HG03520 (cell line): ENCODE data around the gene CEP85.
"Not testable (repeated sequence)": the region's sequence is repeated elsewhere in the genome, so short reads cannot be mapped to it uniquely, and the experiment has no call there.

Experiments used
- ATAC-seq: cut with Tn5 transposase; IDR thresholded peaks from one replicate; pipeline ENCODE4 v1.9.1; 2021; ENCODE audit warnings: mild to moderate bottlenecking, moderate library complexity; ENCODE audit not compliant: unreplicated experiment

The CEP85 gene

DNA sequence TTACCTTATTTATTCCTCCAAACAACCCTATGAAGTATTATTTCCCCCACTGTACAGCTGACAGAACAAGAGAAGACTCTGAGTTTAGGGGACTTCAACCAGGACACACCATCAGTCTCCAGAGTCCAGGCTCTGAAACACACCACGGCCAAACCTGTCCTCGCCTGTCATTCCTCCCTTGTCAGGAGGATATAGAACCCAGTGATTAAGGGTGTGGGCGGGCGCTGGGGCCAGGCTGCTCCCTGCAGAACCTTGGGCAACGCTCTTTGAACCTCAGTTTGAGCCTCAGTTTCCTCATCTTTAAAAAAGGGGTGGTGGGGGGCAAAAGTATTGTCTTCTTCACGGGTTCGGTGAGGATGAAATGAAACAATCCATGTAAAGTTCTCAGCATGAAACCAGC, 9.4 kb upstream of the CEP85 start:
- ATAC-seq, result no peak

DNA sequence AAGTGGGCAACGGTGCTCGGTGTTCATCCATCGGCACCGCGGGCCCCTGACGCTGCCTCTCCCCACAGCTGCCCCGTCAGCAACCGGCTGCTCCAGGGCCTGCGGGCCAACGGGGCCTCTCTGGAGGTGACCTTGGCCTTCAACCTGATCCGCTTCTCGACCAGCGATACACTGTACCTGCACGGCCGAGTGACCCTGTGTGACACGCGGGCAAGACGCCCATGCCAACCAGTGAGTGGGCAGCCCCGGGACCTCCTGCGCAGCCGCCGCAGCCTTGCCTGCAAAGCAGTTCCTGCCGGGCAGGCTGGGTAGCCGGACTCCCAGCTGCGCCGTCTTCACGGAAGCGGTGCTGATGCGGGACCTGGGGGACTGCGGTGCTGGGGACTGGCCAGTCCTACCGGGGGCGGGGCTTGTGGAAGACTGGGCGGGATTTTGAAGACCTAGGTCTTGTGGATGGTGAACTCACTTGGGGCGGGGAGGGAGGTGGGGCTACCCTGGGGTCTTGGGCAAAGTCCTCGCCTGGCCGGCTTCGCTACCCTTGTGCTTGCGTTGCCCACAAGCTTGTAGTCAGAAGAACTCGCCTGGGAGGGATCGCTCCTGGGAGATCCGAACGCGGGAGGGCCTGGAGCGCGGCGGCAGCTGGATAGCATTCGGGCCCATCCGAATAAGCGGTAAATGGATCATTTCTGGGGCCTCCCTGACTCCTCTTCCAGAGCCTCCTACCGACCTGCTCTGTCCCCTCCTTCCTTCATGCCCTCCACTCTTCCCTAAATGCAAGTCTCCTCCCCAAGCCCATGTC, 8.8 kb upstream of the CEP85 start:
- no peak for ATAC-seq

DNA sequence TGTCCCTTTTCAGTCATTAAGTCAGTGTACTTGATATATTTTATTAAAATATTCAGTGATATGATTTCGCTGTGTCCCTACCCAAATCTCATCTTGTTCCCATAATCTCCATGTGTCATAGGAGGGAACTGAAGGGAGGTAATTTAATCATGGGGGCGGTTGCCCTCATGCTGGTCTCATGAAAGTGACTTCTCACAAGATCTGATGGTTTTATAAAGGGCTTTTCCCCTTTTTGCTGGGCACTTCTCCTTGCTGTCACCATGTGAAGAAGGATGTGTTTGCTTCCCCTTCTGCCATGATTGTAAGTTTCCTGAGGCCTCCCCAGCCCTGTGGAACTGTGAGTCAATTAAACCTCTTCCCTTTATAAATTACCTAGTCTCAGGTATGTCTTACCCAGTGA, 3.3 kb upstream of the CEP85 start:
- ATAC-seq, result not testable (repeated sequence)

DNA sequence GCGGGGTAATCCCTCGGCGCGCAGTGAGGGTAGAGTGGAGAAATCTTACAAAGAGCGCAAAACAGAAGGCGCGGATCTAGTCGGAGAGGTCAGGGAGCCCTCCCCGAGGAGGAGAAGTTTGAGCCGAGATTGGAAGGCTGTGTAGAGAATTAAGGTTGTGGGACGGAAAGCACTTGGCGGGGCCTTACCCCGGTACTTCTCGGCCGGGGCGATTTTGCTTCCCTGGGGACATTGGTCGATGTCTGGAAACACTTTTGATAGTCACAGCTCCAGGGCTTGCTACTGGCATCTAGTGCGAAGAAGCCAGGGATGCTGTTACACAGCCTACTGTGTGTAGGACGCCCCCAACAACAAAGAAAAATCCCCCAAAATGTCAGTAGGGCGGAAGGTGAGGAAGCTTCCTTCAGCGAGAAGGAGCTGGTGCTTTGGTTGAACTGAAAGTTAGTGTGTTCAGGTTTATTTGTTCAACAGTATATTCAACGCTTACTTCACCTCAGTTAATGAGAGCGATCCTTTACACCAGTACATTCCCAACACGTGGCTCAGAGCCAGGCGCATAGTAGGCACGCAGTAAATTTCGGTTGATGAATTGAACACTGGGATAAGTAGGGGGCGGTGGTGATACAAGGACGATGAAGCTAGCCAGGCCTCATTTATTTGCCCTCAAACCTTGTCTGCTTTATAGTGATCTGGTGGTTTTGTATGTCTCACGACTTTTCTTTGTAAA, 807 bp downstream of the CEP85 start:
- ATAC-seq, result no peak

DNA sequence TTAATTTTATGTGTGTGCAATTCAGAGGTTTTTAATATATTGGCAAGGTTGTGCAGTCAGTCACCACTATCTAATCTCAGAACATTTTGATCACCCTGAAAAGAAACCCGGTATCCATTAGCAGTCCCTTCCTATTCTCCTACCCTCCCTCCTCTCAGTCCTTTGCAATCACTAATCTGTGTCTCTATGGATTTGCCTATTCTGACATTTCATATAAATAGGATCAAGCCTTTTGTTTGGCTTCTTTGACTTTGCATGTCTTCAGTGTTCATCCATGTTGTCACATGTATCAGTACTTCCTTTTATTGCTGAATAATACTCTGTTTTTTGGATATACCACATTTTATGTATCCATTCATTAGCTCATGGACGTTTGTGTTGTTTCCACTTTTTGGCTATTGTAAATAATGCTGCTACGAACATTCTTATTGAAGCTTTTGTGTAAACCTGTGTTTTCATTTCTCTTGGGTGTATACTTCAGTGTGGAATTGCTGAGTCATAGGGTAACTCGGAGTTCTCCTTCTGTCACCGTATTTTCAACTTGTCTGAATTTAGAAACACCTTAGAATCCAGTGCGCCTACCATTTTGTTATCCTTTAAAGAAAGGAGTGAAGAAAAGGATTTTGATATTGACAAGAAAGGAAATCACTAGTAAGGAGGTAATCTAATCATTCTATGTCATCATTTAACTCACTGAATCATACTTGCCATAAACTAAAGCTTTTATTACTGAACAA, 3.4 kb downstream of the CEP85 start:
- ATAC-seq, result no peak

DNA sequence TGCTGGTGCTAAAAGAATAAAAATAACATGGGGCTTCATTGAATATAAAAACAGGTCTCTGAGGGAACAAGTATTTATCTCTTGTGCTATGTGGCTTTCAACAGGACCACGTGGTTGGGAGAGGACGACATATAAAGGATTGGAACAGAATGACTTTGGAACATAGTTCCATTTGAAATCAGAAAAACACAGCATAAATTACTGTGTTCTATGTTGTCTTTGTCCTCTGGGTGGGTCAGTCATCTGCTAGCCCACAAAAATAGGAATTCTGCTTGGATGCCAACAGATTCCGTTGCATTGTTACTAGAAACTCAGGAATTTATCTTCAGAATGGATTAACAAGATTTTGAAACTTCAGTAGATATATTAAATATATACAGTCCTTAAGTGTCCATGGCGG, 5.9 kb downstream of the CEP85 start:
- no peak for ATAC-seq

DNA sequence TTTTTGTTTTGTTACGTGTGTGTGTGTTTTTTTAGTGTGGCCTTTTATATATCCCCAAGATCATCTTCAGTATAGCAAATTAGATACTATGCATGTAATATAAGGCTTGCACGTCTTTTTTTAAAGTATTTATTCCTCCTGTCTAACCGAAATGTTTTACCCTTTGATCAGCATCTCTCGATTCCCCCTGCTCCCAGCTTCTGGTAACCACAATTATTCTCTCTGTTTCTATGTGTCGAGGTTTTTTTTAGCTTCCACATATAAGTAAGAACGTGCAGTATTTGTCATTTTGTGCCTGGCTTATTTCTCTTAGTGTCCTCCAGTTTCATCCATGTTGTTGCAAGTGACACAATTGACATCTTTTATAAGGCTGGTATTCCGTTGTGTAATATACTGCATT, 18.7 kb downstream of the CEP85 start:
- ATAC-seq, result no peak

DNA sequence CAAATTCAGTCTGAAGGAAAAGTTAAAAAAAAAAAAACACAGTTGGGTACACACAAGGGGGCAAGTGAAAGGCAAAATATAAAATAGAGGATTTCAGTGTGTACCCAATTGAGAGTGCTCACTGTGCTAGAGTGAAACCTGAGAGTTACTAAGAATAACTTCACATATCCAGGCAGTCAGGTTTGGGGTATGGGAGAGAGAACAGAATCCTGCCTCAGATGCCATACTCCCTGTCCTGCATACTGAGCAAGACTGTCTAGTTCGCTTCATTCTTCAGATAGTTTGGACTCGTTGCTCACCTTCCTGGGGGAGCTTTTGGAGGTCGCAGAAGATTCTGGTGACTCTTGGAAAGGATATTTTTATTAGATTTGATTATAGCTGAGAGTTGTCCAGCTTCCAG, 20.4 kb downstream of the CEP85 start:
- ATAC-seq, result no peak

DNA sequence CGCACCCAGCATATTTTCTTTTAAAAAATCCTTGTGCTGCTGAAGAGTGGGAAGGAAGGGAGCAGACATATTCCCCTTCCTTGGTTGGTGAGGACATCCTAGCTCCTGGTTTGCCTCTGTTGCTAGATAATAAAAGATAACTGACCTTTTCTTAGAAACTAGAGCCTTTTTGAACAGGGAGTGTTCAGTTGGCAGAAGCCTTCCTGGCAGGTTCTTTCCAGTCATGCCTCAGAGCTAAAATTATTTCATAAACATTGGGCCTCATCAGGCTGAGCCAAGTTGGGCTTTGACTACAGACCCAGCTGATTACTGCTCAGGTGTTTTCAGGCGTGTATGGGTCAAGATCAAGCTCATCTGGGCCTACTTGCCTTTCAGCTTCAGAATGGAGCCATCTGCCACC, 23.2 kb downstream of the CEP85 start:
- no peak for ATAC-seq

DNA sequence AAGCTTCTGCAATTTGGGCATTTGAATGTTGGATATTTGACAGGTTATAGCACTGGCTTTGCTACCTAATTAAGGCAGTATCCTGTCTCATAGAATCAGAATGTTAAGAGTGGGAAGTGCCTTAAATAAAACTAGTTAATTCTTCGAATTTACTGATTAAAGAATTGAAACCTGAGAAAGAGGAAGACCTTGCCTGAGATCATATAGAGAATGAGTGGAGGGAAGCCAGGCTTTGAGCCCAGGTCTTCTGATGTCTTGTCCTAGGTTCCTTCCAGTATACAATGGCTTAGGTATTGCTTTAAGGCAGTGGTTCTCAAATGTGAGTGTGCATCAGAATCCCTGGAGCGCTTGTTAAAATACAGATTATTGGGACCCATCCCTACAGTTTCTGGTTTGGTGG, 25.0 kb downstream of the CEP85 start:
- no peak for ATAC-seq

DNA sequence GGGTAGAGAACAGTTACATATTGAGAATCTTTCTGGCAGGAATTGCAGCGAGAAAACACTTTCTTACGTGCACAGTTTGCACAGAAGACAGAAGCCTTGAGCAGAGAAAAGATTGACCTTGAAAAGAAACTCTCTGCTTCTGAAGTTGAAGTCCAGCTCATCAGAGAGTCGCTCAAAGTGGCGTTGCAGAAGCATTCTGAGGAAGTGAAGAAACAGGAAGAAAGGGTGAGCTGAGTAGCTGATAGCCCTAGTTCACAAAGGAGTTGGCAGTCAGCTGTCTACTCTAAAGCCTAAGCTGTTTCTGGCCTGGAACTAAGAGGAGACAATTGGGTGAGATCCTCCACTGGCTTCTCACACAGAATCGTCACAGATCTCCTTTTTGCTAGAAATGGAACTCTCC, 25.6 kb downstream of the CEP85 start:
- ATAC-seq, result no peak

DNA sequence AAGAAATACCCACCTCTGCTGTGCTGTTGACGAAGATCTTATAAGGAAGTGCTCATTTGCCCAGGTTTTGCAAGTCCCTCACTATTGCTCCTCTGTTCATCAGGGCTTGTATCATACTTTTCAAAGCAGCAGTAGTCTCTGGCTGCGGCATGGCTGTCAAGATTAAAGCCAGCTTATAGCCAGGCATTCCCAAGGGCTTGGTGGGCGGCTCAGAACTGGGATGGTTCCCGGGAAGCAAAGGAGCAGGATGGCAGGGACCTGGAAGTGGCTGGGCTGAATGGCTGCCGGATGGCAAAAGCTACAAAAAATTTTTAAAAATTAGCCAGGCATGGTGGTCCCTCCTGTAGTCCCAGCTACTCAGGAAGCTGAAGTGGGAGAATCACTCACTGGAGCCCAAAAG, 29.2 kb downstream of the CEP85 start:
- no peak for ATAC-seq

DNA sequence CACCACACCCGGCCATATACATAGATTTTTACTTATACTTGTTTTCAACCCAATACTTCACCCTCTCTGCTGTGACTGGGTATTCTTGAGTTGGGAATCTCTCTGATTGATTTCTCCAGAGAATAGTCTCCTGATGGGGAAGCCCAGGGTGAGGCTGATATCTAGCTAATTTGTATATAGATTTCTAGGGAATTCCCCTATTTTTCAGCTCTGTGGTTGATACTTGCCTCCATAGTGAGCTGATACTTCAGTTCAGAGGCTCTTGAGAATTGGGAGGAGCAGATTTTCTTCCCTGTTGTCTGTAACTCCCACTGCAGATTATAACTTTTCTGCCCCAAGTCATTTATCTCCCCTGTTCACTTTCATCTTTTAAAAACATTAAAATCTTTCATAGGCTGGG, 31.4 kb downstream of the CEP85 start:
- no peak for ATAC-seq

DNA sequence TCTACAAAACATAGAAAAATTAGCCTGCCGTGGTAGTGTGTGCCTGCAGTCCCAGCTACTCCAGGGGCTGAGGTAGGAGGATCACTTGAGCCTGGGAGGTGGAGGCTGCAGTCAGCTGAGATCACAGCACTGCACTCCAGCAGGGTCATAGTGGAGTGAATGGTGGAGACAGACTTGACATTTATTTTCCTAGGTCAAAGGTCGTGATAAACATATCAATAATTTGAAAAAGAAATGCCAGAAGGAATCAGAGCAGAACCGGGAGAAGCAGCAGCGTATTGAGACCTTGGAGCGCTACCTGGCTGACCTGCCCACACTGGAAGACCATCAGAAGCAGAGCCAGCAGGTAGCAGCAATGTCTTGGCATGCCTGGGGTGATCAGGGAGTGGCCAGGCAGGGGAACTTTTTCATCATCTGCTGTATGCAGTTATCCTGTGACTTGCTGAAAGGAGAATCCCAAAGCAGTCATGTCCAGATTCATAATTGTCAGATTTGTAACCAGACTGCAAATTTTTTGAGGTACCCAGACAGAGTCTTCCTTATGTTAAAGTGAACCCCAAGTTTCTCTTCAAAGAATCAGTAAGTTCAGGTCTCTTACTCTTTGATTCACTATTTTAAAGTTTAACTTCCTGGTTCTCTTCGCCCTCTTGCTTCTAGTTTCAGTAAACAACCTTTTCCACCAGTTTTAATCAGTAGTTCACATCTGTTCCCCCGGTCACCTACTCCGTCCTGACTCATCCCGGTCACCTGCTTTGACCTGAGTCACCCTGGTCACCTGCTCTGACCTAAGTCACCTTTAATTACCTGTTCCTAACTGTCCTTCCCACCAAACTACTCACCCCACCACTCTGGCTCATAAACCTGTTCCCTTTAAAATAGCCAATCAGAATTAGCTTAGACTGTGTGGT, 34.5 kb downstream of the CEP85 start:
- ATAC-seq, result no peak

DNA sequence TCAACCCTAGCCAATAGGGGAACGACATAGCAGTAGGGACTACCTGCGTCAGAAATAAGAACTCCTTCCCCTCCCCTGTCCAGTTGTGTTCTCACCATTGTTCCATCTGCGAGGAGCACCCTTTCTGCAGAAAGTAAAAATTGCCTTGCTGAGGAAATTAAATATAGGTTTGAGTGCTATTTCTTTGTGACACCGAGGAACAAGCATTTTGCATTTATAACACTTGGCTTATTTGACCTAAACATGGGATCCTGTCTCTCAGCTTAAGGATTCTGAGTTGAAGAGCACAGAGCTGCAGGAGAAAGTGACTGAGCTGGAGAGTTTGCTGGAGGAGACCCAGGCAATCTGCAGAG, 35.2 kb downstream of the CEP85 start:
- ATAC-seq, result no peak

DNA sequence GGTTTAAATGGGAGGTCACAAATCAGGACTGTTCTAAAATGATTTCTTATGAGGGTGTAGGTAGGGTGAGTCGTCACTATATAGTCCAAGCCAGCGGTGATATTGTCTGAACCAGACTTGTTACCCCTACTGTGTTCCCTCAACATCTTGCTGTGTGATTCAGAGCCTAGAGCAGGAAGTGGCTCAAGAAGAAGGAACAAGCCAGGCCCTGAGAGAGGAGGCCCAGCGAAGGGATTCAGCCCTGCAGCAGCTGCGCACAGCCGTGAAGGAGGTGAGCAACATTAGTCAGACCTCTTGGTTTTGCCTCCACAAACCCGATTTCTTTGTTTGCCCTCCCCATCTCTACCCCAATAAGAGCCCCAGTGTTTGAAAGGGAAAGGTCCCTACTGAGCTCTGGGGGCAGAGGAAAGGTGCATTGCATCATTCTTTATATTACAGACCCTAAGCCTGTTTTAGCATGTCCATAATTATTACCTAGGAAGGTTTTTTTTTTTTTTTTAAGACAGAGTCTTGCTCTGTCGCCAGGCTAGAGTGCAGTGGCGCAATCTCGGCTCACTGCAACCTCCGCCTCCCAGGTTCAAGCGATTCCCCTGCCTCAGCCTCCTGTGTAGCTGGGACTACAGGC, 40.9 kb downstream of the CEP85 start:
- no peak for ATAC-seq

DNA sequence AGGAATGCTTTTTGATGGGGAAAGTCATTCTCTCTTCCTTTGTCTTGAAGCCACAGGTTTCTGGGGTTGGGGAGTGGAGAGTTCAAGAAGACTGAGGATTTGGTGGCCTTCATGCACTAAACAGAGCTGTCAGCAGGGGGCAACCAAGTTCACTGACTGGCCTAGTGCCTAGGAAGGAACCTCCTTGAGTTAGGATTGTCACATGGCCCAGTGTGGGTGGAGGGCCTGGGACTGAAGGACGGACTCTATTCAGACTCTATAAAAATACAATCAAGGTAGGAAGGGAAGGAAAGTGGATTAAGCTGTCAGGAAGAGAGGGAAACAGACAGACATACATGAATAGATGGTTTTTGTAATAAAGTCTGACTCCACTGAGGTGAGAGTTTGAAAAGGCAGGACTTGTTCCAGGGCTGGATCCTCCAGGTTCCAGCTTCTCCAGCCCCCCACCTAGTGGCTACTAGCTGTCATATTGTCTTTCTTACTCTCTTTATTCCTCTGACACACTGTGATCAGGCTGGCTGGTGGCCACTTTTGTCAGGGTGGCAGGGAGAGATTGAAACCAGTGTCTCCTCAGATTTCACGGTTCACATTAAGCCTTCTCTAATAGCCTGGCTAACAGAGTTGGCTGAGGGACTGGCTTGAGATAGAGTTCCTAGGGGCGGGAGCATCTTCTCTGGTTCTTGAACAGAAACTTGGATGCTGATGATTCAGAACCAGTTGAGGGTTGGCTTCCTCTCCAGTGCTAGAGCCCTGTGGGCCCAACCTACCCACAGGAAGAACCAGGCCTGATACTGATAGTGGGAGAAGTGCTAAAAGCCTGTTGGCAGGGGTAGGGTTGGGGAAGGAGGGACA, 41.8 kb downstream of the CEP85 start:
- ATAC-seq, result no peak

DNA sequence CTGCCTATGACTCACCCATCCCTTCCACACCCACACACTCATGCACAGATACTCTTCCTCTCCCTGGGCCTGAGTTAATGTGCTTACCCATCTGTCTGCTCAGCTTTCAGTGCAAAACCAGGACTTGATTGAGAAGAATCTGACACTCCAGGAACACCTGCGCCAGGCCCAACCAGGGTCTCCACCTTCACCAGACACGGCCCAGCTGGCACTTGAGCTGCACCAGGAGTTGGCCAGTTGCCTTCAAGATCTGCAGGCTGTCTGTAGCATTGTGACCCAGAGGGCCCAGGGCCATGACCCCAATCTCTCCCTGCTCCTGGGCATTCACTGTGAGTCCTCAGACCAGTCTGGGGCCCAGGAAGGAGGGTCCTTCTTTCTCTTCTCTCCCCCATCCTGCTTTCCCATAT, 42.4 kb downstream of the CEP85 start:
- no peak for ATAC-seq

DNA sequence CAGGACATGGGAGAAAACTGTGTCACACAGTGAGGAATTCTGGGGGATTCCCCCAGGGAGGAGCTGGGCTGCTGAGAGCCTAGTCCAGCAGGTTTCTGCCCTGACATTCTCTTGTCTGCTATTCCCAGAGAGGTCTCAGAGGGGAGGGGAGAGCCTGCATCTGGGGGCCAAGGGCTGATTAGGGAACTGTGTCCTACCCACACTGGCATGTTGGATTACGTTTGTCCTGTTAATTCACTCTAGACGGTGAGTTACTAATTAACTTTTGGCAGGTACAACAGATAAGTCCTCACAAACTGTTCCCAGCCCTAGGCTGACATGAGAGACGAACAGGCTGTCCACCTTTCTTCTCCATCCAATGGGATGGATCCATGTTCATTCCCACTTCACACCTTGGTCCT, 43.3 kb downstream of the CEP85 start:
- no peak for ATAC-seq

DNA sequence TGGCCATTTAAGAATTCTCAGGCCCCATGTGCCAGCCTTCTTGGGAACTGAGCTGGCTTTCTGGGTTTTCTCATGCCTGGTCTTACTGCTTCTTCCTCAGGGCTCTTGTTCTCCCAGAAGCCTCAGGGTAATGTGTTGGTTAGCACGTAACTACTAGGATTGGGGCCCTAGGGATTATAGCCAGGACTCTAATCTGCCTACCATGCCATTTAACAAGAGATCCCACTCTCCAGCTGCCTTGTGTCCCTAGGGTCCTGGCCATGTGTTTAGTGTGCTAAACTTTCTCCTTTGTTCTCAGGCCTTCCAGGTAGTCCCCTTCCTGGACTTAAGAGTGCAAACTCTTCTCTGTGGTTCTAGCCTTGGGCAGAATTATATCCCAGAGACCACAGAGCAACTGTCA, 43.7 kb downstream of the CEP85 start:
- ATAC-seq, result no peak
